Measurements from ENCODE around the gene UVRAG.

Gene UVRAG

GRCh38 chr11:76107971-76108370, 293.0 kb downstream of the UVRAG start:
- Histone ChIP-seq H2BK15ac (ENCODE audit: low read depth, poor library complexity, severe bottlenecking) (no peak overlapping the region), H2BK120ac (ENCODE audit: low read depth, low read length) (no peak overlapping the region), H3K4me2 (ENCODE audit: low read length, poor library complexity, severe bottlenecking) (no peak overlapping the region), H3K79me1 (replicated peaks; ENCODE audit: low read length, poor library complexity, severe bottlenecking) (peaks cover 1% of the 10 kb centered on the region), H3K4me1 (ENCODE audit: control insufficient read depth, insufficient read depth, low read depth, low read length) (no peaks in the 10 kb centered on the region), H3K23ac (ENCODE audit: low read length in 2 of 2) (no peak overlapping the region), H2AFZ (ENCODE audit: low read depth, low read length) (no peak overlapping the region), H2BK5ac (ENCODE audit: low read depth, low read length, poor library complexity, severe bottlenecking) (no peak overlapping the region), H2BK12ac (ENCODE audit: low read length in 2 of 2) (no peak overlapping the region), H4K8ac (ENCODE audit: low read length) (no peak overlapping the region), H3K14ac (ENCODE audit: low read length in 2 of 2) (no peak overlapping the region), H3K18ac (ENCODE audit: low read depth in 1 of 2, low read length in 2 of 2) (no peak overlapping the region), H3K27ac (ENCODE audit: low read length, poor library complexity, severe bottlenecking) (no peak overlapping the region), H3K36me3 (ENCODE audit: control insufficient read depth in 1 of 2, insufficient read depth in 2 of 2, low read depth in 1 of 2, low read length in 2 of 2) (no peaks in the 10 kb centered on the region), H4K91ac (ENCODE audit: low read length) (no peak overlapping the region), H3K27me3 (ENCODE audit: control insufficient read depth in 1 of 2, insufficient read depth in 1 of 2, low read length in 2 of 2) (no peaks in the 10 kb centered on the region), H3K9ac (ENCODE audit: low read length) (no peak overlapping the region), H3K4me3 (ENCODE audit: insufficient read depth in 1 of 2, low read depth in 1 of 2, low read length in 2 of 2) (no peak overlapping the region), H3K4ac (ENCODE audit: low read depth in 1 of 2, low read length in 2 of 2) (no peak overlapping the region), H2AK5ac (ENCODE audit: low read length, severe bottlenecking) (no peak overlapping the region), H3K9me3 (ENCODE audit: control insufficient read depth, low read length) (no peaks in the 10 kb centered on the region)
- 96% methylated on average over 3 of the region's 3 CpGs for WGBS
- no peak for DNase-seq

- no peak overlapping the region for H4K91ac ChIP-seq (ENCODE audit: low read length)
- no peak overlapping the region for H4K8ac ChIP-seq (ENCODE audit: low read length)
- H2BK15ac ChIP-seq (ENCODE audit: low read depth, poor library complexity, severe bottlenecking), result no peak overlapping the region
- H2BK12ac ChIP-seq (ENCODE audit: low read length in 2 of 2), result no peak overlapping the region
- no peak overlapping the region for H2AK5ac ChIP-seq (ENCODE audit: low read length, severe bottlenecking)
- H3K18ac ChIP-seq (ENCODE audit: low read depth in 1 of 2, low read length in 2 of 2), result no peak overlapping the region
- no peak overlapping the region for H2AFZ ChIP-seq (ENCODE audit: low read depth, low read length)
- no peak overlapping the region for H3K14ac ChIP-seq (ENCODE audit: low read length in 2 of 2)
- no peak overlapping the region for H3K4ac ChIP-seq (ENCODE audit: low read depth in 1 of 2, low read length in 2 of 2)
- H3K27ac ChIP-seq (ENCODE audit: low read length, poor library complexity, severe bottlenecking), result no peak overlapping the region
- H3K27me3 ChIP-seq (ENCODE audit: control insufficient read depth in 1 of 2, insufficient read depth in 1 of 2, low read length in 2 of 2), result no peaks in the 10 kb centered on the region
- no peak overlapping the region for H3K23ac ChIP-seq (ENCODE audit: low read length in 2 of 2)
- no peak overlapping the region for H2BK120ac ChIP-seq (ENCODE audit: low read depth, low read length)
- H3K79me1 ChIP-seq (replicated peaks; ENCODE audit: low read length, poor library complexity, severe bottlenecking), result peaks cover 1% of the 10 kb centered on the region
- H3K9ac ChIP-seq (ENCODE audit: low read length), result no peak overlapping the region
- H3K4me1 ChIP-seq (ENCODE audit: control insufficient read depth, insufficient read depth, low read depth, low read length), result no peaks in the 10 kb centered on the region
- no peak overlapping the region for H3K4me2 ChIP-seq (ENCODE audit: low read length, poor library complexity, severe bottlenecking)
- no peak for DNase-seq
- no peaks in the 10 kb centered on the region for H3K9me3 ChIP-seq (ENCODE audit: control insufficient read depth, low read length)
- no peak overlapping the region for H2BK5ac ChIP-seq (ENCODE audit: low read depth, low read length, poor library complexity, severe bottlenecking)
- 100% methylated on average over 1 of the region's 2 CpGs for WGBS
- peaks cover 7 to 22% of the 10 kb centered on the region in 2 experiments for H3K36me3 ChIP-seq (ENCODE audit: control insufficient read depth in 1 of 2, insufficient read depth in 2 of 2, low read depth in 1 of 2, low read length in 2 of 2)
- H3K4me3 ChIP-seq (ENCODE audit: insufficient read depth in 1 of 2, low read depth in 1 of 2, low read length in 2 of 2), result no peak overlapping the region
Observed at GRCh38 chr11:76114238-76114637, 299.2 kb downstream of the UVRAG start.

GRCh38 chr11:76115555-76115954, 300.5 kb downstream of the UVRAG start:
- no peaks in the 10 kb centered on the region for H3K27me3 ChIP-seq (ENCODE audit: control insufficient read depth in 1 of 2, insufficient read depth in 1 of 2, low read length in 2 of 2)
- H3K79me1 ChIP-seq (replicated peaks; ENCODE audit: low read length, poor library complexity, severe bottlenecking), result peaks cover 3% of the 10 kb centered on the region
- peaks cover 7 to 22% of the 10 kb centered on the region in 2 experiments for H3K36me3 ChIP-seq (ENCODE audit: control insufficient read depth in 1 of 2, insufficient read depth in 2 of 2, low read depth in 1 of 2, low read length in 2 of 2)
- no peak overlapping the region for H4K8ac ChIP-seq (ENCODE audit: low read length)
- no peak overlapping the region for H3K27ac ChIP-seq (ENCODE audit: low read length, poor library complexity, severe bottlenecking)
- H3K14ac ChIP-seq (ENCODE audit: low read length in 2 of 2), result no peak overlapping the region
- H3K4me3 ChIP-seq (ENCODE audit: insufficient read depth in 1 of 2, low read depth in 1 of 2, low read length in 2 of 2), result no peak overlapping the region
- H4K91ac ChIP-seq (ENCODE audit: low read length), result no peak overlapping the region
- H3K4me1 ChIP-seq (ENCODE audit: control insufficient read depth, insufficient read depth, low read depth, low read length), result no peaks in the 10 kb centered on the region
- H2BK12ac ChIP-seq (ENCODE audit: low read length in 2 of 2), result no peak overlapping the region
- no peak overlapping the region for H2AFZ ChIP-seq (ENCODE audit: low read depth, low read length)
- no peak overlapping the region for H3K23ac ChIP-seq (ENCODE audit: low read length in 2 of 2)
- no peak overlapping the region for H3K4me2 ChIP-seq (ENCODE audit: low read length, poor library complexity, severe bottlenecking)
- no peak overlapping the region for H3K4ac ChIP-seq (ENCODE audit: low read depth in 1 of 2, low read length in 2 of 2)
- H2AK5ac ChIP-seq (ENCODE audit: low read length, severe bottlenecking), result no peak overlapping the region
- H3K9ac ChIP-seq (ENCODE audit: low read length), result no peak overlapping the region
- H2BK120ac ChIP-seq (ENCODE audit: low read depth, low read length), result no peak overlapping the region
- no peak overlapping the region for H2BK15ac ChIP-seq (ENCODE audit: low read depth, poor library complexity, severe bottlenecking)
- no peak for DNase-seq
- H2BK5ac ChIP-seq (ENCODE audit: low read depth, low read length, poor library complexity, severe bottlenecking), result no peak overlapping the region
- H3K9me3 ChIP-seq (ENCODE audit: control insufficient read depth, low read length), result no peaks in the 10 kb centered on the region
- no peak overlapping the region for H3K18ac ChIP-seq (ENCODE audit: low read depth in 1 of 2, low read length in 2 of 2)
- WGBS, result 100% methylated on average over 1 of the region's 3 CpGs

GRCh38 chr11:76119032-76119431, 304.0 kb downstream of the UVRAG start:
- no peak overlapping the region for H3K18ac ChIP-seq (ENCODE audit: low read depth in 1 of 2, low read length in 2 of 2)
- peaks cover 4% of the 10 kb centered on the region for H3K79me1 ChIP-seq (replicated peaks; ENCODE audit: low read length, poor library complexity, severe bottlenecking)
- H2AK5ac ChIP-seq (ENCODE audit: low read length, severe bottlenecking), result no peak overlapping the region
- no peak overlapping the region for H3K23ac ChIP-seq (ENCODE audit: low read length in 2 of 2)
- H3K4ac ChIP-seq (ENCODE audit: low read depth in 1 of 2, low read length in 2 of 2), result no peak overlapping the region
- H3K9me3 ChIP-seq (ENCODE audit: control insufficient read depth, low read length), result no peaks in the 10 kb centered on the region
- no peaks in the 10 kb centered on the region for H3K27me3 ChIP-seq (ENCODE audit: control insufficient read depth in 1 of 2, insufficient read depth in 1 of 2, low read length in 2 of 2)
- no peak overlapping the region for H2BK12ac ChIP-seq (ENCODE audit: low read length in 2 of 2)
- H4K91ac ChIP-seq (ENCODE audit: low read length), result no peak overlapping the region
- H4K8ac ChIP-seq (ENCODE audit: low read length), result no peak overlapping the region
- no peak overlapping the region for H3K4me3 ChIP-seq (ENCODE audit: insufficient read depth in 1 of 2, low read depth in 1 of 2, low read length in 2 of 2)
- no peak overlapping the region for H2BK120ac ChIP-seq (ENCODE audit: low read depth, low read length)
- DNase-seq, result no peak
- no peak overlapping the region for H3K9ac ChIP-seq (ENCODE audit: low read length)
- no peaks in the 10 kb centered on the region for H3K4me1 ChIP-seq (ENCODE audit: control insufficient read depth, insufficient read depth, low read depth, low read length)
- H3K4me2 ChIP-seq (ENCODE audit: low read length, poor library complexity, severe bottlenecking), result no peak overlapping the region
- no peak overlapping the region for H2AFZ ChIP-seq (ENCODE audit: low read depth, low read length)
- H2BK5ac ChIP-seq (ENCODE audit: low read depth, low read length, poor library complexity, severe bottlenecking), result no peak overlapping the region
- no peak overlapping the region for H3K27ac ChIP-seq (ENCODE audit: low read length, poor library complexity, severe bottlenecking)
- H2BK15ac ChIP-seq (ENCODE audit: low read depth, poor library complexity, severe bottlenecking), result no peak overlapping the region
- H3K14ac ChIP-seq (ENCODE audit: low read length in 2 of 2), result no peak overlapping the region
- H3K36me3 ChIP-seq (ENCODE audit: control insufficient read depth in 1 of 2, insufficient read depth in 2 of 2, low read depth in 1 of 2, low read length in 2 of 2), result peaks cover 7 to 22% of the 10 kb centered on the region in 2 experiments
- WGBS, result 92% methylated on average over 2 of the region's 2 CpGs

Measured in mesenchymal stem cell (in vitro differentiated cells and primary cell).